Vagina (tissue), 2 donors: Measurements from ENCODE around the gene AKAP7. TPM values are rescaled to one million over a fixed set of nuclear protein-coding genes. Genes with fewer than 3 reads are reported as not detected.

ENCODE experiments used
- DNase-seq, 2 donors: peaks; one replicate each; pipeline ENCODE4 v3.0.0-alpha.2; 2017; ENCODE audit errors: extremely low spot score in 2 of 2
- H3K27ac ChIP-seq: fragments of 200-600 bp; sonication (generic); one replicate; pipeline ENCODE4 v1.5.1; 2019
- H3K27me3 ChIP-seq: fragments of 200-600 bp; sonication (generic); one replicate; pipeline ENCODE4 v1.5.1; 2019
- H3K36me3 ChIP-seq, 2 donors: fragments of 200-600 bp; sonication (generic); one replicate each; pipeline ENCODE4 v1.5.1; 2017 to 2019
- H3K4me1 ChIP-seq: fragments of 200-600 bp; sonication (generic); one replicate; pipeline ENCODE4 v1.5.1; 2019
- H3K4me3 ChIP-seq, 2 donors: fragments of 200-600 bp; sonication (generic); 1 replicate in 1 of 2; 2 replicates in 1 of 2; pipeline ENCODE4 v1.5.1; 2016 to 2019
- H3K9me3 ChIP-seq: fragments of 200-600 bp; sonication (generic); one replicate; pipeline ENCODE4 v1.5.1; 2019
- CTCF ChIP-seq, 3 experiments: fragments of 450-650 bp in 2 of 3; fragments of 200-600 bp in 1 of 3; sonication (generic) in 1 of 3; IDR thresholded peaks; one replicate each; pipeline ENCODE4 v1.5.1; 2017 to 2019; ENCODE audit warnings: antibody characterized with exemption in 3 of 3, mild to moderate bottlenecking in 2 of 3, moderate library complexity in 2 of 3
- POLR2A ChIP-seq, 2 donors: fragments of 450-650 bp; IDR thresholded peaks; one replicate each; pipeline ENCODE4 v1.6.1; 2017; ENCODE audit warnings: antibody characterized with exemption in 2 of 2, mild to moderate bottlenecking in 2 of 2, moderate library complexity in 2 of 2
- POLR2AphosphoS5 ChIP-seq, 2 donors: sonication (generic); formaldehyde crosslinking; IDR thresholded peaks; one replicate each; pipeline ENCODE4 v1.9.0; 2017; ENCODE audit warnings: antibody characterized with exemption in 2 of 2, mild to moderate bottlenecking in 2 of 2, low read depth in 1 of 2; ENCODE audit not compliant: insufficient read depth in 1 of 2
- intact Hi-C: fragments of 100-400 bp; cut with DNase I; formaldehyde crosslinking; loops from one replicate; pipeline ENCODE4 v1.15.1; 2023
- total RNA-seq: library from RNA; depleted of rRNA; stranded (reverse); fragments of >200 nt; gene quantifications from one replicate; pipeline ENCODE4 v1.2.3, GENCODE V29; 2016

AKAP7 gene
- total RNA-seq, 1 donor from 2014 or later, result 6.4 TPM

GRCh38 chr6:131223416-131223815, 88.1 kb downstream of the AKAP7 start:
- TF ChIP-seq POLR2A (IDR thresholded peaks at IDR 0.05) (no peak), CTCF (IDR thresholded peaks at IDR 0.05) (no peak), POLR2AphosphoS5 (IDR thresholded peaks at IDR 0.05; ENCODE audit: insufficient read depth in 1 of 2, low read depth in 1 of 2) (no peak)
- no peak for DNase-seq
- Histone ChIP-seq H3K27ac (no peak overlapping the region), H3K9me3 (no peaks in the 10 kb centered on the region), H3K4me3 (no peak overlapping the region), H3K27me3 (no peaks in the 10 kb centered on the region), H3K4me1 (no peaks in the 10 kb centered on the region), H3K36me3 (no peaks in the 10 kb centered on the region)
- intact Hi-C loops, result no loop called here

- DNase-seq, result no peak
- H3K27me3 ChIP-seq, result no peaks in the 10 kb centered on the region
- H3K4me1 ChIP-seq, result no peaks in the 10 kb centered on the region
- intact Hi-C loops, result no loop called here
- H3K4me3 ChIP-seq, result no peak overlapping the region
- H3K36me3 ChIP-seq, result no peaks in the 10 kb centered on the region
- no peak for TF ChIP-seq POLR2AphosphoS5 (IDR thresholded peaks at IDR 0.05; ENCODE audit: insufficient read depth in 1 of 2, low read depth in 1 of 2)
- no peak for TF ChIP-seq POLR2A (IDR thresholded peaks at IDR 0.05)
- TF ChIP-seq CTCF (IDR thresholded peaks at IDR 0.05), result no peak
- H3K27ac ChIP-seq, result no peak overlapping the region
- no peaks in the 10 kb centered on the region for H3K9me3 ChIP-seq
Measured at GRCh38 chr6:131225127-131225526, 89.9 kb downstream of the AKAP7 start.

- TF ChIP-seq POLR2AphosphoS5 (IDR thresholded peaks at IDR 0.05; ENCODE audit: insufficient read depth in 1 of 2, low read depth in 1 of 2) (no peak), POLR2A (IDR thresholded peaks at IDR 0.05) (no peak), CTCF (IDR thresholded peaks at IDR 0.05) (no peak)
- Histone ChIP-seq H3K4me3 (no peak overlapping the region), H3K27ac (no peak overlapping the region), H3K27me3 (no peaks in the 10 kb centered on the region), H3K36me3 (no peaks in the 10 kb centered on the region), H3K9me3 (no peaks in the 10 kb centered on the region), H3K4me1 (no peaks in the 10 kb centered on the region)
- DNase-seq, result no peak
- intact Hi-C loops, result no loop called here
Measured at GRCh38 chr6:131225959-131226358, 90.7 kb downstream of the AKAP7 start.

GRCh38 chr6:131226459-131227157, 91.3 kb downstream of the AKAP7 start:
- no peaks in the 10 kb centered on the region for H3K4me1 ChIP-seq
- no peaks in the 10 kb centered on the region for H3K9me3 ChIP-seq
- H3K27ac ChIP-seq, result no peak overlapping the region
- no peaks in the 10 kb centered on the region for H3K36me3 ChIP-seq
- no peaks in the 10 kb centered on the region for H3K27me3 ChIP-seq
- TF ChIP-seq POLR2AphosphoS5 (IDR thresholded peaks at IDR 0.05; ENCODE audit: insufficient read depth in 1 of 2, low read depth in 1 of 2), result no peak
- TF ChIP-seq POLR2A (IDR thresholded peaks at IDR 0.05), result no peak
- TF ChIP-seq CTCF (IDR thresholded peaks at IDR 0.05), result no peak
- intact Hi-C loops, result no loop called here
- no peak for DNase-seq
- no peak overlapping the region for H3K4me3 ChIP-seq

GRCh38 chr6:131227158-131227543, 91.9 kb downstream of the AKAP7 start:
- Histone ChIP-seq H3K4me1 (no peaks in the 10 kb centered on the region), H3K36me3 (no peaks in the 10 kb centered on the region), H3K27me3 (no peaks in the 10 kb centered on the region), H3K4me3 (no peak overlapping the region), H3K9me3 (no peaks in the 10 kb centered on the region), H3K27ac (no peak overlapping the region)
- TF ChIP-seq POLR2A (IDR thresholded peaks at IDR 0.05), result no peak
- DNase-seq, result no peak
- intact Hi-C loops, result no loop called here
